T-cell (primary cell): ENCODE measurements around the gene CCDC61. TPM values are rescaled to one million over a fixed set of nuclear protein-coding genes. Genes with fewer than 3 reads are reported as not detected.

ENCODE experiments used
- ATAC-seq, 4 experiments: fragments of 200-7000 bp in 3 of 4; fragments of 150-1000 bp in 1 of 4; cut with Tn5 transposase; replicated peaks in 1 of 4; 1 replicate in 3 of 4; 2 replicates in 1 of 4; pipeline ENCODE4 v1.10.0; 2021; ENCODE audit warnings: moderate library complexity in 3 of 4, mild to moderate bottlenecking in 2 of 4, moderate number of reproducible peaks in 1 of 4
- CTCF ChIA-PET, 2 donors: fragments of 300-600 bp; sonication (Branson Sonifier 250); formaldehyde crosslinking; loops; one replicate each; lab custom pipeline; 2022; ENCODE audit warnings: antibody characterized with exemption in 2 of 2; lab: Charles Lee
- POLR2A ChIA-PET, 2 donors: fragments of 300-600 bp; sonication (Branson Sonifier 250); formaldehyde crosslinking; loops; one replicate each; lab custom pipeline; 2022; ENCODE audit warnings: antibody characterized with exemption in 2 of 2; lab: Charles Lee
- DNase-seq, 35 experiments: peaks; one replicate each; pipeline versions ENCODE4 v3.0.0 to v3.0.0-alpha.2; 2013 to 2023
- H3K27ac ChIP-seq: one replicate; pipeline ENCODE4 v1.5.1; 2013; ENCODE audit warnings: low read length
- H3K27me3 ChIP-seq, 2 experiments: replicated peaks in 1 of 2; 1 replicate in 1 of 2; 2 replicates in 1 of 2; pipeline versions ENCODE4 v1.6.1 to v1.7.0; 2013; ENCODE audit warnings: low read length in 1 of 2, mixed read lengths in 1 of 2; ENCODE audit not compliant: control insufficient read depth in 2 of 2, insufficient read depth in 2 of 2; ENCODE audit errors: extremely low read depth in 1 of 2
- H3K36me3 ChIP-seq, 2 donors: 1 replicate in 1 of 2; 2 replicates in 1 of 2; pipeline versions ENCODE4 v1.6.1 to v1.7.0; 2013; ENCODE audit warnings: low read length in 1 of 2; ENCODE audit not compliant: control insufficient read depth in 2 of 2, insufficient read depth in 1 of 2; ENCODE audit errors: extremely low read depth in 1 of 2
- H3K4me1 ChIP-seq, 2 experiments: 1 replicate in 1 of 2; 2 replicates in 1 of 2; pipeline versions ENCODE4 v1.6.1 to v1.7.0; 2013; ENCODE audit warnings: low read length in 2 of 2, mixed read lengths in 1 of 2; ENCODE audit not compliant: insufficient read depth in 2 of 2, control insufficient read depth in 1 of 2; ENCODE audit errors: extremely low read depth in 1 of 2
- H3K4me3 ChIP-seq, 2 donors: 1 replicate in 1 of 2; 2 replicates in 1 of 2; pipeline versions ENCODE4 v1.5.1 to v1.7.0; 2013; ENCODE audit warnings: mild to moderate bottlenecking in 2 of 2, low read length in 1 of 2, moderate library complexity in 1 of 2; ENCODE audit not compliant: control insufficient read depth in 1 of 2; ENCODE audit errors: extremely low read depth in 1 of 2
- H3K9me3 ChIP-seq: 2 replicates; pipeline ENCODE4 v1.7.0; 2013
- H3K27ac Mint-ChIP-seq, 2 donors: one replicate each; pipeline ENCODE4 v1.8.0; 2020 to 2021; ENCODE audit warnings: mild to moderate bottlenecking in 2 of 2, mixed read lengths in 2 of 2
- H3K27me3 Mint-ChIP-seq, 2 donors: one replicate each; pipeline ENCODE4 v1.8.0; 2021 to 2022; ENCODE audit warnings: mixed read lengths in 2 of 2
- H3K36me3 Mint-ChIP-seq: one replicate; pipeline ENCODE4 v1.8.0; 2021; ENCODE audit warnings: mixed read lengths
- H3K4me1 Mint-ChIP-seq, 3 donors: one replicate each; pipeline ENCODE4 v1.8.0; 2020 to 2022; ENCODE audit warnings: mixed read lengths in 3 of 3, mild to moderate bottlenecking in 1 of 3
- H3K4me3 Mint-ChIP-seq, 3 donors: one replicate each; pipeline ENCODE4 v1.8.0; 2020 to 2022; ENCODE audit warnings: mild to moderate bottlenecking in 3 of 3, mixed read lengths in 3 of 3, moderate library complexity in 3 of 3
- H3K9me3 Mint-ChIP-seq, 3 donors: one replicate each; pipeline ENCODE4 v1.8.0; 2020 to 2022; ENCODE audit warnings: mixed read lengths in 3 of 3
- WGBS: methylation state at CpG from one replicate; pipeline ENCODE4 v1.1.5; 2013; ENCODE audit warnings: missing lambda C conversion rate; ENCODE audit not compliant: insufficient coverage; 5-methylcytosine and 5-hydroxymethylcytosine counted together
- total RNA-seq, 35 experiments: library from RNA in 6 of 35; stranded (reverse) in 6 of 35; fragments of 120-200 nt in 1 of 35; gene quantifications; one replicate each; pipeline versions ENCODE4 v1.2.1 to v1.2.4 and lab custom pipeline; 2013 to 2026

CCDC61 gene
- total RNA-seq, 5 donors from 2014 or later (not counting 1 experiment from before 2014, with no cell fraction given), result 18.3 to 42.9 (median 39.4) TPM

GRCh38 chr19:45981350-45981749 is 13.9 kb upstream of the CCDC61 start:
- Mint-ChIP-seq H3K27ac (peak overlapping the region in 1 of 2 donors; percentile 8), H3K4me3 (no peak overlapping the region), H3K27me3 (peaks cover 42 to 47% of the 10 kb centered on the region in 2 donors), H3K36me3 (no peaks in the 10 kb centered on the region), H3K4me1 (no peaks in the 10 kb centered on the region), H3K9me3 (peaks cover 0 to 4% (median 0%) of the 10 kb centered on the region in 3 donors)
- WGBS, result 59% methylated on average over 2 of the region's 2 CpGs
- Histone ChIP-seq H3K9me3 (no peaks in the 10 kb centered on the region), H3K4me3 (no peak overlapping the region), H3K27ac (no peak overlapping the region), H3K36me3 (no peaks in the 10 kb centered on the region), H3K4me1 (no peaks in the 10 kb centered on the region), H3K27me3 (peaks cover 7 to 31% of the 10 kb centered on the region in 2 experiments)
- CTCF ChIA-PET, result no interaction called here
- no peak for DNase-seq
- ATAC-seq, result no peak
- POLR2A ChIA-PET, result no interaction called here

- Histone ChIP-seq H3K4me1 (no peaks in the 10 kb centered on the region), H3K27me3 (peaks cover 2 to 18% of the 10 kb centered on the region in 2 experiments), H3K4me3 (no peak overlapping the region), H3K27ac (no peak overlapping the region), H3K36me3 (no peaks in the 10 kb centered on the region), H3K9me3 (no peaks in the 10 kb centered on the region)
- Mint-ChIP-seq H3K4me3 (no peak overlapping the region), H3K27me3 (peaks cover 36 to 37% of the 10 kb centered on the region in 2 donors), H3K9me3 (peaks cover 0 to 4% (median 0%) of the 10 kb centered on the region in 3 donors), H3K27ac (no peak overlapping the region), H3K4me1 (no peaks in the 10 kb centered on the region), H3K36me3 (no peaks in the 10 kb centered on the region)
- CTCF ChIA-PET, result no interaction called here
- ATAC-seq (no peak), DNase-seq (no peak)
- POLR2A ChIA-PET, result no interaction called here
- WGBS, result 50% methylated on average over 2 of the region's 7 CpGs
These were observed 9.9 kb upstream of the CCDC61 start for GRCh38 chr19:45985321-45985720.

GRCh38 chr19:45990113-45990728 is 5.0 kb upstream of the CCDC61 start:
- POLR2A ChIA-PET, result no interaction called here
- no peak for ATAC-seq
- Mint-ChIP-seq H3K36me3 (no peaks in the 10 kb centered on the region), H3K4me3 (no peak overlapping the region), H3K27me3 (peaks cover 18 to 22% of the 10 kb centered on the region in 2 donors), H3K4me1 (peaks cover 0 to 2% (median 0%) of the 10 kb centered on the region in 3 donors), H3K9me3 (no peaks in the 10 kb centered on the region), H3K27ac (no peak overlapping the region)
- no peak for DNase-seq
- H3K27me3 ChIP-seq, result peaks cover 0 to 6% of the 10 kb centered on the region in 2 experiments
- H3K9me3 ChIP-seq, result no peaks in the 10 kb centered on the region
- 87% methylated on average over 10 of the region's 12 CpGs for WGBS
- peaks cover 2 to 4% of the 10 kb centered on the region in 2 experiments for H3K4me1 ChIP-seq
- H3K27ac ChIP-seq, result no peak overlapping the region
- CTCF ChIA-PET, result no interaction called here
- H3K36me3 ChIP-seq, result no peaks in the 10 kb centered on the region
- H3K4me3 ChIP-seq, result no peak overlapping the region

- Mint-ChIP-seq H3K4me3 (peak overlapping the region in 1 of 3 donors; percentile 35), H3K9me3 (no peaks in the 10 kb centered on the region), H3K36me3 (peaks cover 10% of the 10 kb centered on the region), H3K27me3 (peaks cover 10 to 12% of the 10 kb centered on the region in 2 donors), H3K27ac (no peak overlapping the region), H3K4me1 (peaks cover 10 to 15% (median 11%) of the 10 kb centered on the region in 3 donors)
- Histone ChIP-seq H3K9me3 (no peaks in the 10 kb centered on the region), H3K4me1 (peaks cover 9 to 22% of the 10 kb centered on the region in 2 experiments), H3K27me3 (peaks cover 0 to under 1% of the 10 kb centered on the region in 2 experiments), H3K4me3 (peak overlapping the region; percentile 42 to 47), H3K36me3 (no peaks in the 10 kb centered on the region), H3K27ac (no peak overlapping the region)
- ChIA-PET CTCF (interaction anchor here (0.6 to 1.8 kb wide), 6 partner anchors 13 to 225 kb away, joined by 3 to 7 read pairs (median 4); partner anchors contain the start of genes MYPOP (in 1 of the 2), SIX5 (in 1 of the 2) and SYMPK (in 1 of the 2)), POLR2A (interaction anchor here in 1 of 2 donors (0.6 kb wide), 1 partner anchor 22 kb away, joined by 3 read pairs; no protein-coding TSS in a partner anchor)
- no peak for DNase-seq
- WGBS, result 0% methylated on average over 2 of the region's 8 CpGs
- peak in 3 of 4 experiments; percentile 4 to 10 (median 8) for ATAC-seq
These were observed 740 bp upstream of the CCDC61 start for GRCh38 chr19:45994456-45994997.

GRCh38 chr19:45995715-45996385 is 583 bp downstream of the CCDC61 start:
- 9% methylated on average over 7 of the region's 13 CpGs for WGBS
- CTCF ChIA-PET, result interaction anchor here (0.7 to 1.8 kb wide), 4 partner anchors 14 to 1342 kb away, joined by 3 to 7 read pairs (median 4); partner anchors contain the start of genes MYPOP (in 1 of the 2) and SYMPK (in 1 of the 2)
- POLR2A ChIA-PET, result no interaction called here
- DNase-seq (no peak), ATAC-seq (no peak)
- Mint-ChIP-seq H3K9me3 (no peaks in the 10 kb centered on the region), H3K4me1 (peaks cover 22 to 28% (median 24%) of the 10 kb centered on the region in 3 donors), H3K4me3 (no peak overlapping the region), H3K36me3 (peaks cover 10% of the 10 kb centered on the region), H3K27ac (no peak overlapping the region), H3K27me3 (peaks cover 0 to 2% of the 10 kb centered on the region in 2 donors)
- Histone ChIP-seq H3K4me1 (peaks cover 12 to 35% of the 10 kb centered on the region in 2 experiments), H3K27me3 (peaks cover 0 to 4% of the 10 kb centered on the region in 2 experiments), H3K27ac (peak overlapping the region; percentile 70), H3K36me3 (no peaks in the 10 kb centered on the region), H3K9me3 (no peaks in the 10 kb centered on the region), H3K4me3 (peak overlapping the region; percentile 90 to 91)

- ATAC-seq (no peak), DNase-seq (no peak)
- Histone ChIP-seq H3K4me3 (no peak overlapping the region), H3K9me3 (no peaks in the 10 kb centered on the region), H3K36me3 (no peaks in the 10 kb centered on the region), H3K27me3 (peaks cover 0 to 4% of the 10 kb centered on the region in 2 experiments), H3K27ac (no peak overlapping the region), H3K4me1 (peaks cover 12 to 42% of the 10 kb centered on the region in 2 experiments)
- Mint-ChIP-seq H3K27me3 (peaks cover 0 to 2% of the 10 kb centered on the region in 2 donors), H3K36me3 (peaks cover 10% of the 10 kb centered on the region), H3K4me1 (peaks cover 23 to 35% (median 30%) of the 10 kb centered on the region in 3 donors), H3K4me3 (no peak overlapping the region), H3K9me3 (no peaks in the 10 kb centered on the region), H3K27ac (peak overlapping the region in 1 of 2 donors; percentile 8)
- 78% methylated on average over 7 of the region's 8 CpGs for WGBS
- ChIA-PET CTCF (interaction anchor here in 1 of 2 donors (0.7 kb wide), 1 partner anchor 1344 kb away, joined by 4 read pairs; no protein-coding TSS in a partner anchor), POLR2A (no interaction called here)
These were observed 1.7 kb downstream of the CCDC61 start for GRCh38 chr19:45996933-45997332.
